NCI-H128 (cell line): ENCODE measurements around the gene HSD17B2.
"Not testable (repeated sequence)": the region's sequence is repeated elsewhere in the genome, so short reads cannot be mapped to it uniquely, and the experiment has no call there.

ENCODE experiments used
- DNase-seq: peaks from one replicate; lab custom pipeline; 2025; ENCODE audit not compliant: unreplicated experiment; lab: John Stamatoyannopoulos, UW

HSD17B2 gene

DNA sequence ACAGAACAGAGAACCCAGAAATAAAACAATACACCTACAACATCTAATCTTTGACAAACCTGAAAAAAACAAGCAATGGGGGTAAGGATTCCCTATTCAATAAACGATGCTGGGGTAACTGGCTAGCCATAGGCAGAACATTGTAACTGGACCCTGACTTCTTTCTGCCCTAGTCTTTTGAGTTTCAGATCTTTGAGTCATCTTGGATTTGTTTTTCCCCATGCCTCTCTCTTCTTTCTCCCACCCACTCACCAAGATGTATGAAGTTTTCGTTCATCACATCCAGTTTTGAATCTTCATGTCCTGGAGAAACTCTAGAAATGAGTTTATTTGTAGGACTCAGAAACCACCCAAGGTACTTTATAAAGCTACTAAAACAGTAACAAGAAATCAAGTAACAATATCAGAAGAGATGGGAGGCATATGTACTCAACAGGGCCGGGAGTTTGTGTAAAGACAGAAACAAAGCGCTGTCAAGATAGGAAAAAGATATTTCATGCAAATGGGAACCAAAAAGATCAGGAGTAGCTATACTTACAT lies 39.0 kb downstream of the HSD17B2 start:
- no peak for DNase-seq

DNA sequence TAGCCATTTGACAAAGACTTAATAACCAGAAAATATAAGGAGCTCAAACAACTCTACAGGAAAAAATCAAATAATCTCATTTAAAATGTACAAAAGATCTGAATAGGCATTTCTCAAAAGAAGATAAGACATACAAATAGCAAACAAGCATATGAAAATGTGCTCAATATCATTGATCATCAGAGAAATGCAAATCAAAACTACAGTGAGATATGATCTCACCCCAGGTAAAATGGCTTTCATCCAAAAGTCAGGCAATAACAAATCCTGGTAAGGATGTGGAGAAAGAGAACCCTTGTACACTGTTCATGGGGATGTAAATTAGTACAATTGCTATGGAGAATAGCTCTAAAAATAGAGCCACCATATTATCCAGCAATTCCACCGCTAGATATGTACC lies 43.1 kb downstream of the HSD17B2 start:
- no peak for DNase-seq

DNA sequence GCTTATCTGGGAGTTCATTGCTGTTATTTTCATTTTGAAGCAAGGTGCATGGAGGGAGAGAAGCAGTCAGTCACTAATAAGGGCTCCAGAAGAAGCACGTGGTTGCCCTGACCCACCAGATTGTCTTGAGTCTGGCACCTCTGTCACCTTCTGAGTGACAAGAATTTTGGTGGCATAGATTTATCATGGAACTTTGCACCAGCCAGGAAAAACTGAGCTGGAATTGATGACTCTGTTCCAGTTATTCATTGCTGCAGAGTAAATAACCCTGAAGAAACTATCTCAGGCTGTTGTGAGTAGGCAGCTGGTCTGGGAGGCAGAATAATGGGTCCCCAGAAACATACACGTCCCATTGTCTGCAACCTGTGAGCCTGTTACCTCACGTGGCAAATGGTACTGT lies 44.8 kb downstream of the HSD17B2 start:
- no peak for DNase-seq

DNA sequence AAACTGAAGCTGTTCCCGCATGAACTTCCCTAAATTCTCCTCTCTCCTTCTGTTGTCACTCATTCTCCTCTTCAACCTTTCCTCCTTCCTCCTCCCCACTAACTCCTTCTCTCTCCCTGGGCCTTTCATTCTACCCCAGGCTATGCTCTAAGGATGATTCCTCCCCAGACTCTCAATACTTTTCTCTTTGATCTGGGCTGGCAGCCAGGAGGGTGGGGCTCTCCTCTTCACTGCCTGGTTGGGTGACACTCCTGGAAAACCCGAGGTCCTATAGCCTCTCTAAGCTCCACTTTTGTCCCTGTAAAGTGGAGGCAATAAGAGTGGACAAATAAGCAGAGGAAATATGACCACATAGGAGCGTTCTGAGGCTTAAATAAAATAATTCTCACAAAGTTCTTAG lies 46.2 kb downstream of the HSD17B2 start:
- DNase-seq = no peak

DNA sequence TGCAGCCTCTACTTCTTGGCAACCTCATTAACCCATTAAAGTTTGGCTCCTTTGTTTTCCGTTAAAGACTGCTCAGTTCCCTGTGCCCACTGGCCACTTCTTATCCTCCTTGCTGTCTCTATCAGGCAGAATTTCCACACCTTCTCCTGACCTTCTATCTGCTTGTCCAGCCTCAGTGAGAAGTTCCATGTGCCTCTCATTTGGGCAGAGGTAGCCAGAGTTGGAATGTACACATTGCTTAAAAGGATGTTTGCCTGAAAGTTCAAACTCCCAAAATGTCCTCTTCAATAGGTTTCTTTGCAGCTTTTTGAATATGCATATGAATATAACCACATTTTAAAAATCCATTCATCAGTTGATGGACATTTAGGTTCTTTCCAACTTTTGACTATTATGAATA lies 47.0 kb downstream of the HSD17B2 start:
- DNase-seq = no peak

DNA sequence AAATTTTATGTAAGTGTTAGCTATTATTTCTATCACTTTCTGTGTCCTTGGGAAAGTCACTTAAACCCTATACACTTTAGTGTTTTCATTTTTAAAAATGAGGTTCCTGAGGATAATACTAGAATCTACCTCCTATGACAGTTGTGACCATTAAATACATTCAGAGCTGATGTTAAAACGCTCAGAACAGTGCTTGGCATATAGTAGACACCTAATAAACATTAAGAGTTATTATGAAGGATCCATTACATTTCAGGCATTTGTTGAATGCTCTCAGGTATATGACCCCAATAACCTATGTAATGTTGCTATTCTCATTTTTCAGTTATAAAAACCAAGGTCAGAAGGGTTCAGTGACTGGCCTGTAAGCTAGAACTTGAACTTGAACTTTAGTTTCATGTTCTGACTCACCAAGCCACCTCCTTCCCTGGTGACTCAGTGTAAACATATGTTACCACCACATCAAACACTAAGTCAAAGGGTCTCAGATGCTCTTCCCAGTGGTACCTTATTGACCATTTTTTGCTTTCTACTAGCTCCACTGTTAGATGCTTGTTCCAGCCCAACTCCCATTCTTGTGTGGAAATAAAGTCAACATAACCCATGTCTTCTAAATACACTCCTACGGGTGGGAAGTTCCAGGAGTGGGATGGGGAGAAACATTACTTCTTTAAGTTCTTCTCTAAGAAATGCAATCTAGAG lies 47.6 kb downstream of the HSD17B2 start:
- DNase-seq = no peak

DNA sequence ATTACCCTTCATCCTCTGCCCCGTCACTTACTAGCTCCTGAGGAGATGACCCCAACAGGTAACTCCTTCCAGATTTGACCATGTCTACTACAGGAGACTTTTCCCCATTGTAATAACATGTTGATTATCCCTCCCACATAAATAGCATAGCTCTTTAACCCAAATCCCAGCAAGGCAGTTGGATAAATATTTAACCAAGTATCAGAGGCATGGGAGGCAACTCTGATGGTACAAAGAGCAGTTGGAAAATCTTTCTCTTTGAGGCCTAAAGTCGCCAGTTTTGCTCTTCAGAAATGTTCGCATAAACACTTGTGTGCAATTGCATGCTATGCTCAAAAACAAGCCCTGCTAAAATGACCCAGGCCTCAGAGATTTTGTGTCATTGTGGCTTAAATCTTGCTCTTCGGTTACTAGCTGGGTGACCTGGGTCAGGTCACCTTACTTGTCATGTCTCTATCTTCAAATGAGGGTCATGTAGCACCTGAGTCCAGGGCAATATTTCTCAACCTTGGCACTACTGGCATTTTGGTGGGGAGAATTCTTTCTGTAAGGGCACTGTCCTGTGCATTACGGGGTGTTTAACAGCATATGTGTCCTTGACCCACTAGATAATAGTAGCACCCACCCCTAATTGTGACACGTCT lies 48.8 kb downstream of the HSD17B2 start:
- no peak for DNase-seq

DNA sequence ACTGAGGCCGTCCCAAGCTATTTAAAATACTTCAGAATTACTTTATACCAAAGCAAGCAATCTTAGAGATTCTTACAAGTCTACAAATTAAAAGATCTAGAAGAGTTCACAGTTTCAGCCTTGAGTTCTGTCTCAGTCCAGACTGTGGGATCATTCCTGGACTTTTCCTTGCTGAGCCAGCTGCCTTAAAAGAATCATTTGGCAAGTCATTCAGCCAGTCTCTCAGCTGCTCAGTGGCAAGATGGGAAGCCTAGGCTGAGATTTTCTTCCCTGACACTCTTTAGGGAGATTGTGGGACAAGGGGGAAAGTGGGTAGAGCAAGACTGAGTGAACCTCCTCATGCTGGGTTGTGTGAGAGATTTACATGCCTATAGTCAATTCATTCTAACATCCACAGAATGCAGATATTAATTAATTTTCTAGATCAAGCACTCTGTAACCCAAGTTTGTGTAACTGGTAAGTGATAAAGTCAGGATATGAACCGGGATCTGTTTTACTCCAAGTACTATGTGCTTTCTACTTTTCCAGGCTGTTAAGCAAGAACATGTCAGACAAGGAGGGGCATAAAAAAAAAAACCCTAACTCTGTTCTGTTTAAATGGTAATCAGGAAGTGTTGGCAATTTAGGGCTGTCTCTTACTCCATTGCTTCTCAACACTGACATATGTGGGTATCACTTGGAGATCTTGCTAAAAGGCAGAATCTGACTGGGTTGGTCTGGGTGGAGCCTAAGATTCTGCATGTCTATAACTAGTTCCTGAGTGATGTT lies 50.1 kb downstream of the HSD17B2 start:
- no peak for DNase-seq

DNA sequence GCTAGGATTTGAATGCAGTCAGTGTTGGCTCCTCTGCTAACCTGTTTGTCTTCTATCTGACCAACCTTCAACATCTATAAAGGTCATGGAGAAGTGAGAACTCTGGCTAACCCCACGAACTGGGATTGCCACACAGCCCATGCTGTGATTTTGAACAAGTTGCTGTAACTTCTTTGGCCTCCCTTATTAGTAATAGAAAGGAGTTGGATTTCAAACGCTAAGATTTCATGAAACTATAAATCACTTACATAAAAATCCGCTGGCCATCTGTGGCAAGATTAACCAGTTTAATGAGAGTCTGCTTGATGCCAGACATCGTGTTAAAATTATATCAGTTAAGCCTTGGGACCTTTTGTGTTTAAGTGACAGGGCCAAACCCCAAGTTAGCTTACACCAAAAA lies 53.4 kb downstream of the HSD17B2 start:
- DNase-seq = no peak

DNA sequence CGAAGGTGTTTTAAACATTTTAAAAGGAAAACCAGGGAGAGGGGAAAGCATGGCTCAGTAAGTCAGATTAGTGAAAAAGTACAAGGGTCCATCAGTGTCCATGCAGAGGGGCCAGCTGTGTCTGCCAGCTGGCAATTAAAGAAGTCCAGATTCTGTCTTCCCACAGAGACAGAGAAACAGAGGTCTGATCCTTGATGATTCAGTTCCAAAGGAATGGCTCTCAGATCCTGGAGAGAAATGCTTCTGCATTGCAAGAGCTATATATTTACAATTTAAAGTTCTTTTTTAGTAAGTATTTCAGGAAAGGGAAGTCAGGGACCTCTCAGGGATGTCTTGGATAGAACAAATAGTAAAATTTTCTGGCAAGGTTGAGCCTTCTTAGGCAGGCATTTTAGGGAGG lies 56.2 kb downstream of the HSD17B2 start:
- no peak for DNase-seq

DNA sequence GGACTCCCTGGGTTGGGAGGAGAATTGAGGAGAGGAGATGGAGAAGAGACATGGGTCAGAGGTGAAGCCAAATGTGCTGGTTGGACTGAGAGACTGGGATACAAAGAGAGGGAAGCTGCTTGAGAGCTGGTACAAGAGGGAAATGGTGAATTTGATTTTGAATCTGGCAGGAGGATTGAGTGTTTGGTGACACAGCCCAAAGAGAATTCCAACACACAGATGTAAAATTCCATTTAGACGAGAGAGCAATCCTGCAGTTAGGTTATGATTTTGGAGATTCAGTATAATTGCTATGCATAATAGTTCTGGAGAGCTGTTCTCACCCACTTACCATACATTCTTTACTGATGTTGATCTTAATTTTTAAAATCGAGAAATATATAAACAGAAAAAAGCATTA lies 57.7 kb downstream of the HSD17B2 start:
- DNase-seq = no peak

DNA sequence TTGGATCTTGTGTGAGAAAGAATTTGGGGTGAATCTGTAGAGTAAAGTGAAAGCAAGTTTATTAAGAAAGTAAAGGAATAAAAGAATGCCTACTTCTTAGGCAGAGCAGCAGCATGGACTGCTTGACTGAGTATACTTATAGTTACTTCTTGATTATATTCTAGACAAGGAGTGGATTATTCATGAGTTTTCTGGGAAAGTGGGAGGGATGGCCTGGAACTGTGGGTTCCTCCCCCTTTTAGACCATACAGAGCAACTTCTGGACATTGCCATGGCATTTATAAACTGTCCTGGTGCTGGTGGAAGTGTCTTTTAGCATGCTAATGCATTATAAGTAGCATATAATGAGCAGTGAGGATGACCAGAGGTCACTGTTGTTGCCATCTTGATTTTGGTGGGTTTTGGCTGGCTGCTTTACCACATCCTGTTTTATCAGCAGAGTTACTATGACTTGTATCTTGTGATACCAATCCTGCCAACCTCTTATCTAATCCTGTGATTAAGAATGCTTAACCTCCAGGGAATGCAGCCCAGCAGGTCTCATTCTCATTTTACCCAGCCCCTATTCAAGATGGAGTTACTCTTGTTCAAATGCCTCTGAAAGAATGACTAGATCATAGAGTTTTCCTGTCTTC lies 58.7 kb downstream of the HSD17B2 start:
- DNase-seq = no peak

DNA sequence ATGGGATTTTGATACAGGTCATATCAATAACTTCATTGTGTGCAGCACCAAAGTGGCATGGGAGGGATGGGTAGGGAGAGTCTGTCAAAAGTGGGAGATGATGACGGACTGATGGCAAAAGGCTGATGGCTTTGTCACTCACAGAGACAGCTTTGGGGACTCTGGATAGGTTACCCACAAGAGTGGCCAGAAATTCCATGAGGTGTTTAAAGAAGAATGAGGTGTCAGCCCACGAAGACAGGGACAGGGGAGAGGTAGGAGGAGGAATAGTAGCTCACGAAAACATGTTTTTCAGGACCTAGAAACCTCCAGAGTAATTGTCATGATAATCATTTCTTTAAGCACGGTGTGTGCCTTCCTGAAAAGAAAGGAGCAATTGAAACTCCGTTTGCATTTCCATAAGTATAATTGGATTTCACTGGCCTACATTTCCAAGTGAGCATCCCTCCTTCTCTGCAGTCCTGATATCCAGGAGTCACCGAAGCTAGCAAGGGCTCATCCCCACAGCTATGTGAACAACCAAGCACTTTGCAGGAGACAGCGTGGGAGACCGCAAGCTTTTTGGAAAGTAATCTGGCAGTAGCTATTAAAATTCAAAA lies 60.0 kb downstream of the HSD17B2 start:
- DNase-seq = no peak

DNA sequence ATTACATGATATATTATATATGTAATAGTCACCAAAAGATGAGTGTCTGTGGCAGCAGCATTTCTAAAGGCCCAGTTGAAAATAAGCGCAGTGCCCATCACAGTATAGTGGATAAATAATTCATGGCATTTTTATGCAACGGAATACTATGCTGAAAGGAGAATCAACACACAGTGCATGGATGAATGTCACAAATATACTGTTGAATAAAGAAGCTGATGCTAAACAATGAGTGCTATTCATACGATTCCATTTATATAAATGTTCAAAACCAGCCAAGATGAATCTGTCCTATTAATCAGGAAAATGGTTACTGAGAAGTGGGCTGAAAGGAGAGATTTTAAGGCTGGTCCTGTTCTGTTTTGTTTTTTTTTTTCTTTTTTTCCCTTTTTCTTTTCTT lies 61.6 kb downstream of the HSD17B2 start:
- no peak for DNase-seq

DNA sequence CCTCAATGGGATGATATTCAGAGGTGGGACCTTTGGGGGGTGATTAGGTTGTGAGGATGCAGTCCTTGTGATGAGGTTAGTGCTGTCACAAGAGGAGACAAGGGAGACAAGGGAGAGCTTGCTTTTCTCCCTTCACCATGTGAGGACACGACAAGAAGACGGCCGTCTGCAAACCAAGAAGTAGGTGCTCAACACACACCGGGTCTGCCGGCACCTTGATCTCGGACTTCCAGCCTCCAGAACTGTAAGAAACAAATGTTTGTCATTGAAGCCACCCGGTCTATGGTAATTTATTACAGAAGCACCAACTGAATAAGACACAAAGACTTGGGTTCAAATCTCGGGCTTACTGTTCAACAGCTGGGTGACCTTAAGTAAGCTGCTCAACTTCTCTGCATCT lies 70.1 kb downstream of the HSD17B2 start:
- DNase-seq = no peak

DNA sequence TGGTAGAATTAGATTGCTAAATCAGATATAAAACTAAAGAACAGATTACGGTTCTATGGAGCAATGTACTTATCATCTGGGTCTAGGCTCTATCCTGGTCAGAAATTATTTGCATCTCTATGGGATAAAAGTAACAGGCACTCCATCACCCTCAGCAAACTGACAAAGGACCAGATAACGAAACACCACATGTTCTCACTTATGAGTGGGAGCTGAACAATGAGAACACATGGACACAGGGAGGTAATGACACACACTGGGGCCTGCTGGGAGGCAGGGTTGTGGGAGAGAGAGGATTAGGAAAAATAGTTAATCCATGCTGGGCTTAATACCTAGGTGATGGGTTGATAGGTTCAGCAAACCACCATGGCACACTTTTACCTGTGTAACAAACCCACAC lies 73.0 kb downstream of the HSD17B2 start:
- no peak for DNase-seq

DNA sequence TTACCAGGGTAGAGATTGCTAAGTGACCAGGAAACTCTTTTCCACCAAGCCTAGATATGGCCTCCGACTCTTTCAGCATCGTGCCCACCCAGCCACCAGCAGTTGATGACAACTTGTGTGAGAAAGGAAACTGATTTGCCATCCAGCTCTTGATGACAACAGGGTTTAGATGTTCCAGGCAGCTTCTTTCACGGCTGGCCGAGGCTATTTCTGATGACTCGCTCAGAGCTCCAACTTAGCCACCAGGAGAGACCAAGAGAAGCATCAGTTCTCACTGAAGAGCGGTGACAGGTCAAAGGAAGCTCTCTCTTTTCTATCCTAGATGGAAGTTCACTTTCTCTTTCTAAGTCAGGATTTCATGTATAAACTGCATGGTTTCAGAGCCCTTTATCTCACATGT lies 73.7 kb downstream of the HSD17B2 start:
- DNase-seq = no peak

DNA sequence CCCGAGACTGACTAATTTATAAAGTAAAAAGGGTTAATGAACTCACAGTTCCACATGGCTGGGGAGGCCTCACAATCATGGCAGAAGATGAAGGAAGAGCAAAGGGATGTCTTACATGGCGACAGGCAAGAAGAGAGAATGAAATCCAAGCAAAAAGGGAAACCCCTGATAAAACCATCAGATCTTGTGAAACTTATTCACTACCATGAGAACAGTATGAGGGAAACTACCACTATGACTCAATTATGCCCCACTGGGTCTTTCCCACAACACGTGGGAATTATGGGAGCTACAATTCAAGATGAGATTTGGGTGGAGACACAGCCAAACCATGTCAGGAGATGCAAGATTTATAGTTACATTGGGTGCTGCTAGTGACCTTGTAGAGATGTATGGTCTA lies 74.2 kb downstream of the HSD17B2 start:
- not testable (repeated sequence) for DNase-seq

DNA sequence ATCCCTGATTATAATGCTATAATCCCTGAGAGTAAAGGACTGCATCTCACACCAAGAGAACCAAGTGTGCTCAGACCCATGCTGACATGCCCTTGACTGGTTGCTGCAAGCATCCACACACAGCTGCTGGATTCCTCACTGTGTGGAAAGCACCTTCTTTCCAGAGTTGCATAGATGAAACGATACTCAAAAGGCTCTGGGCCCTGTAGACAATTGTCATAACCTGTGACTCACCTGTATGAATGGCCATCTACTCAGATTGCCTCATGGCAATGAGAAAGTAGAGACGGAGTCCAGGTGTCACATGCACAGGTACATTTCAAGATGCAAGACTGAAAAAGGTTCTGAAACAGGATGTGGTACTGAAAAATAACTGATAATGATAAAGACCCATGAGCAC lies 76.9 kb downstream of the HSD17B2 start:
- no peak for DNase-seq

DNA sequence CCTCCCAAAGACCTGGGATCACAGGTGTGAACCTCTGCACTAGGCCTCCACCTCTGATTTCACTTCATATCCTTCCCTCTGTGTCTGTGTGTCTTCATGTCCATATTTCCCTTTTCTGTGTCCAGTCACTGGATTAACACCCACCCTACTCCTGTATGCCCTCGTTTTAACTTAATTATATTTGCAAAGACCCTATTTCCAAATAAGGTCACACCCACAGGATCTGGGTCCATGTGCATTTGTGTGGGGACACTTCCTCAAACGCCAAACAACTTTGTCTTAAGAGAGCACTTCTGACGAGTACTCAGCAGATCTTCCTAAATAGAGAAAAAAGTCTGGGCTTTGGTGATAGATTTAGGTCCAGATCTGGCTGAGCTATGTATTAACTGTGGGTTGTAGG lies 78.7 kb downstream of the HSD17B2 start:
- no peak for DNase-seq

DNA sequence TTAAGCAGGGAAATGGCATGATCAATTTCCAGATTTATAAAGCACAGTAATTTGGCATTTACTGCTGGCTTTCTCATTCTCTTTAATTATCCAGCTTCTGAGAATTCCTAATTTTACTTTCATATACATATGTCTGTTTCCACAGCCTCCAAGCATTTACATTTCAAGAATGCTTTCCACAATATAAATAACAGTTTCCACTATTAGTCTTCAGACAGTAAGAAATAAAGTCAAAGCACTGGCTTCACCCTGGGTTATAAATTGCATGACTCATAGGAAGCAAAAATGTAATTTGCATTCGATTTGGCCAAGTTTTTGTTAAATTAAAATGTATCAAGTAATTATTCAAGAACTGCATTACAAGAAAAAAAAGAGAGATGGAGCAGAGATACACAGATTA lies 81.5 kb downstream of the HSD17B2 start:
- no peak for DNase-seq
